HUDEP-2 (cell line): Measurements from ENCODE around the gene TWSG1.
A peak's percentile ranks its signal among the peaks of the same experiment; 100 is the strongest.

Experiments used
- DNase-seq, 76 experiments: peaks; one replicate each; lab custom pipeline; 2025; ENCODE audit not compliant: unreplicated experiment in 76 of 76; lab: John Stamatoyannopoulos, UW

Gene TWSG1

DNA sequence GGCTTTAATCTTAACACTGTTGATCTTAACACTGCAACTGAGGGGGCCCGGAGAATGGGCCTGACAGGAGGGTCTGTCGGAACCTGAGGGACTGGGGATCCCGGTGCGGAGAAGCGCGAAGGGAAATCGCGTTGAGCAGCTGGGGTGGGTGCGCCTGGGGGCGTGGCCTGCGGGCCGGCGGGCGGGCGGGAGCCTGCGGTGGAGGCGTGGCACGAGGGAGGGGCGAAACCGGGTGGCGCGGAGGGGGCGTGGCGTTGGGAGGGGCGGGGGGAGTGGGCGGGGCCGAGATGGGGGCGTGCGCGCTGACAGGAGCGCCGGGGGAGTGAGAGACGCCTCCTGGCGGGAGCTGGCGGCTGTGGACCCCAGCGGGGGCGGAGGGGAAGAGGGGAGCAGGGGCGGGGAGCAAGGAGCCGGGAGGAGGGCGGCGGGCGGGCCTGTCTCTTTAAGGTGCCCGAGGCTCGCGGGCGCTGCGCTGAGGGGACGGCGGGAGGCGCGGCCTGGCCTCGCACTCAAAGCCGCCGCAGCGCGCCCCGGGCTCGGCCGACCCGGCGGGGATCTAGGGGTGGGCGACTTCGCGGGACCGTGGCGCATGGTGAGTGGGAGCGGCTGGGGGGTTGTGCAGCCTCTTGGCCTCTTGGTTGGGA is at the start of gene TWSG1:
Gene TWSG1 (plus strand): TSS at position 445 of the 644 bp plus-strand sequence. CDS start 2,457 bp downstream, outside the sequence.
- DNase-seq: peak; percentile 10 to 98 (median 82)

DNA sequence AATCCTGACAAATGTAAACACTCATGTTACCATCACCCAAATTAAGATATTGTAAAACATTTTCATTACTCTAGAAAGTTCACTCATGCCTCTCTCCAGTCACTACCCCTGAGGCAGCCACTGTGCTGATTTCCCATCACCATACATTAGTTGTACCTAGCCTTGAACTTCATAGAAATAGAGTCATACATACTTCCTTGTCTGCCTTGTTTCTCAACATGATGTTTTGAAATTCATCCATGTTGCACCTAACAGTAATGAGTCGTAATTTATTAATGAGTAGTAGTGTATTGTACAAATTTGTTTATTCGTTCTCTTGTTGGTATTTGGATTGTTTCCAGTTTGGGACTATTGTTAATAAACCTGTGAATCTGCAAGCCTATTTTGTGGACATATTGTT is 49.0 kb upstream of the TWSG1 start:
- no peak for DNase-seq

DNA sequence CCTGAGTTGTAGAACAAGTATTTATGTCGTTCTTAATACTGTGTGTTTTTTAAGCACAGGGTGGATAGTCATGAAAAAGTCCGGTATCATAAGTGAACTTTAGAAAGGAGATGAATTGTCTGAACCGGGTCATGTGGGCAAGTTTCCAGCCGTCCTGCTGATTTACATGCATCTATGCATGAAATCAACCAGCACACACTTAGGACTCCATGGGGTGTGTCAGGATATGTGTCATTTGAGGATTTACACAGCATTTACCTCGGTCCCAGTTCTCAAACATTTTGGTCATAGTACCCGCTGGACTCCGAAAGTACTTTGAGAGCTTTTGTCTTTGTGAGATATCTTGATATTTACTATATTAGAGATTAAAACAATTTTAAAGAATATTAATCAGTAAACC is 47.5 kb upstream of the TWSG1 start:
- no peak for DNase-seq

DNA sequence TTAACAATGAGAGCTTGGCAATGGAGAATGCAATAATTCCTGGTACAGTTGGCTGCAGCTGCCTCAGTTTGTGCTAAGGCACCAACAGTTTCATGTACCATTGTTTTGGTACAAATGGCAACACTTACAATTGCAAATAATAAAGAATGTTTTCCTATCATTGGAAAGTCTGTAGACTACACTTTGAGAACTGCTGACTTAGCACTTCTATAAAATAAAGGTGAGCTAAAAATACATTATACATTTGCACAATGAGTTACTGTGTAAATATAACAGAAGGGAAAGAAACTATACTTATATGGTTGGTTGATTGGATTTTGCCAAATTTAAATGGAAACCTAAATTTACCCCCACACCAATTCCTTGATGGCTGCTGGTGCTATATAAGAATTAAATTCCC is 44.9 kb upstream of the TWSG1 start:
- DNase-seq: no peak

DNA sequence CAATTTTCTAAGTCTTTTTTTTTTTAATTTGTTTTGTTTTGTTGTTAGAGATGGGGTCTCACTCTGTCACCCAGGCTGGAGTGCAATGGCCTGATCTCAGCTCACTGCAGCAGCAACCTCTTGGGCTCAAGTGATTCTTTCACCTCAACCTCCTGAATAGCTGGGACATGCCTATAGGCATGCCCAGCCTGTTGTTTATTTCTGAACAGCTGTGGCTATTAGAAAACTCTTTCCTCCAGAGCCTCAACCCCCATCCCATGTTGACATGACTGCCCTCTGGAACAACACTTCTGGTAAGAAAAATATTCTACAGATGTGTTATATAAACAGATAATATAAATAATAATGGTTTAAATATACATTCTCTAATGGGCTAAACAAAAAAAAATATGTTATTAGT is 44.4 kb upstream of the TWSG1 start:
- DNase-seq: no peak

DNA sequence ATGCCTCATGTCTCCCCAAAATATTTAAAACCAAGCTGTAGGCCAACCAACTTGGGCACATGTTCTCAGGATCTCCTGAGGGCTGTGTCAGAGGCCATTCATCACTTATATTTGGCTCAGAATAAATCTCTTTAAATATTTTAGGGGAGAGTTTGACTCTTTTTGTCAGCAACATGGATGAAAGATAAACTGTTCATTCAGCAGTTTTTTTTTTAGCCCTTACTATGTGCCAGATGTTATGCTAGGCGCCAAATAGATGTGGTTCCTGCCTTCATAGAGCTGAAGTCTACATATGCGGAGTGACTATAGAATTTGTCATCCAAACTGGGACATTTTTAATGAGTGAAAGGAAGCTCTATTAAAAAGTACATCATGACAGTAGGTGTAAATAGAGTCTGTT is 42.5 kb upstream of the TWSG1 start:
- no peak for DNase-seq

DNA sequence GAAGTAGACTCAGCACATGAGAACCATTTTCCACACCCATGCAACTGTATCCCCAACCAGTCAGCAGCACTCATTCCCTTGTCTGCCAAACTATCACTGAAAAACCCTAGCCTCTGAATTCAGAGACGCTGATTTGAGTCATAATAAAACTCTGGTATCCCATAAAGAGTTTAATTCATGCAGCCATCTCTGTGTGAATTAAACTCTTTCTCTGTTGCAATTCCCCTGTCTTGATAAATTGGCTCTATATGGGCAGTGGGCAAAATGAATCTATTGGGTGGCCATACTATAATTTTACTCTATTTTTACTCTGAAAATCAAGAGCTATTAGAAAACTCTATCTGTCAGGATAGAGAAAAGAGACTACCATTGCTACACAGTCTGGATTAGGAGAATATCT is 40.6 kb upstream of the TWSG1 start:
- DNase-seq: no peak

DNA sequence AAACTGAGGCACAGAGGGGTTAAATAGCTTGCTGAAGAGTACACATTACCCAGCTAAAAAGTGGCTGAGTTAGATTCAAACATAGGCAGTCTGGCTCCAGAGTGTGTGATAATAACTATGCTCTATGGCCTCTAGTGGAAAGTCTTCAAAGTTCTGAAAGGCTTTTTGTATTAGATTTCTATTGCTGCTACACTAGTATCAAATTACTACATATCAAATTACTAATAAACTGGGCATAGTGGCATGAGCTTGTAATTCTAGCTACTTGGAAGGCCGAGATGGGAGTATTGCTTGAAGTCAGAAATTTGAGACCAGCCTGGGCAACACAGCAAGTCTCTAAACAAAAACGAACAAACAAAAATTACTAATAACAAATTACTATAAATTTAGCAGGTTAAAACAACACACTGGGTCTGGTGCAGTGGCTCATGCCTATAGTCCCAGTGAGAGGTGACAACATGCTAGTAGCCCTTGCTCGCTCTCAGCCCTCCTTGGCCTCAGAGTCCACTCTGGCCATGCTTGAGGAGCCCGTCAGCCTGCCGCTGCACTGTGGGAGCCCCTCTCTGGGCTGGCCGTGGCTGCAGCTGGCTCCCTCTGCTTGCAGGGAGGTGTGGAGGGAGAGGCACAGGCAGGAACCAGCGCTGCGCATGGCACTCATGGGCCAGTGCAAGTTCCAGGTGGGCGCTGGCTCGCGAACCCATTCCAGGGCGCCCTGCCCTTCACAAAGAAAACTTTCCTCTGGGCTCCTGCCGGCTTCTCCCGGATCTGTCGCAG is 38.2 kb upstream of the TWSG1 start:
- DNase-seq: no peak

DNA sequence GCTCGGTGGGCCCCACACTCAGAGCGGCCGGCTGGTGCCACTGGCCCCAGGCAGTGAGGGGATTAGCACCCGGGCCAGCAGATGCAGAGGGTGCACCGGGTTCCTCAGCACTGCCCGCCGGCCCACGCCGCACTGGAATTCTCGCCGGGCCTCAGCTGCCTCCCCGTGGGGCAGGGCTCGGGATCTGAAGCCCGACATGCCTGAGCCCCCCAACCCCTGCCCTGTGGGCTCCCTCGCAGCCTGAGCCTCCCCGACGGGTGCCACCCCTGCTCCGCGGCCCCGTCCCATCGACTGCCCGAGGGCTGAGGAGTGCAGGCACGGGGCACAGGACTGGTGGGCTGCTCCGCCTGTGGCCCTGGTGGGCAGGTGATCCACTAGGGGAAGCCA is 37.6 kb upstream of the TWSG1 start:
- DNase-seq: no peak

DNA sequence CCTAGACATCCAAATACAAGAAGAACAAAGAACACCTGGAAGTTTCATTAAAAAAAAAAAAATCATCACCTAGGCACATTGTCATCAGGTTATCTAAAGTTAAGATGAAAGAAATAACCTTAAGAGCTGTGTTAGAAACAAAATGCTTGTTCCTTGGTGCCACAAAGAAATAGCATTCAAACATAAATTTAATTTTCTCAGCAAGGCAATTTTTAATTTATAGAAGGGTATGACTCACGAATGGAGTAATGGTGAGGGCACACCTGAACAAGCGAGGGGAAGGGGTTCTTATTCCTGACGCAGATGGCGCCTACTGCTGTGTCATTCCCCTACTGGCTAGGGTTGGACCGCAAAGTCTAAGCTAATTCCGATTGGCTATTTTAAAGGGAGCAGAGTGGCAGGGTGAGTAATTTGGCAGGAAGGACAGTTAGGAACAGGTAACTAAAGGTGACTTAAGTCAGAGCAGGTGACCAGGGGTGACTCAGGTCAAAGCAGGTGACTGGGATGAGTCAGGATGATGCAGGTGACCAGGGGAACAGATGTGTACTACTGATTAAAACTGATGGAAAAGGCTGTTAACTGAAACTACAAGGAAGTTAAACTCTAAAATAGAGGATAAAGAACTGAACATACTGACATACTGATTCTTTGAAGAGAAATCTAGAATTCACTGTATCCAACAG is 30.0 kb upstream of the TWSG1 start:
- DNase-seq: no peak

DNA sequence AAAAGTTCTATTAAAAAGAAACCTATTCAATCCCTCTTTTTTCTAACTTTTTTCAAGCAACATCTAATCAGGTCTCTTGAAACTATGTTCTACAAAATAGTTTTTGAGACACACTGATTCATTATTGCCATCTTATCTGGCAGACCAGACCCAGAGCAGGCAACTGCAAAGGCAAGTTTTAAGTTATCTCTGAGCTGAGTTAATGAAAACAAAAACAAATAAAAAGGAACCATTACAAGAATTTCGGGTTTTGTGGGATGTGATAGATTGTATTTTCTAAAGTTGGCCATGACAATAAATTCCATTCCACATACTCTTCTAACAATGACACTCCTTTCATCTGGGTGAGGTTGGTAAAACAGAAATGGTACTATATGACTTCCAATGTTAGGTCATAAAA is 15.2 kb upstream of the TWSG1 start:
- no peak for DNase-seq

DNA sequence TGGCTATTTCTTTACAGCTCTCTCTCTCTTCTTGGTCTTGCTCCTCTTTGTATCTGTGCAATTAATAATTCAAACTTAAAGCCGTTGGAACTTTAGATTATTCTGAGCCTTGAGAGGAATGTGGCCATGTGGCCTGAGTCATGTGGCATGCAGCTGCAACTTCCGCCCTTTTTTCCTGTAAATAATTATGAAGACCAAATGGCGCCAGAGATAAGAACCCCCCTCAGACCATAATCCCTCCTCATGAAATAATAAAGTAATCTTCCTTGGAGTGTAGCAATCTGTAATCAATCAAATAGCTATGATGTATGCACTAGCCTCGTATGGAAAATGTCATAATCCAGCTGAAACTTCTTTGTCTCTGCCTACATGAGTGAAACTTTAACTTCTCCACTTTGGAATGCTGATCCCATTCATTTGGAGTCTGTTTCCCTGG is 13.5 kb upstream of the TWSG1 start:
- DNase-seq: peak in 12 of 76 experiments; percentile 3 to 67 (median 17)

DNA sequence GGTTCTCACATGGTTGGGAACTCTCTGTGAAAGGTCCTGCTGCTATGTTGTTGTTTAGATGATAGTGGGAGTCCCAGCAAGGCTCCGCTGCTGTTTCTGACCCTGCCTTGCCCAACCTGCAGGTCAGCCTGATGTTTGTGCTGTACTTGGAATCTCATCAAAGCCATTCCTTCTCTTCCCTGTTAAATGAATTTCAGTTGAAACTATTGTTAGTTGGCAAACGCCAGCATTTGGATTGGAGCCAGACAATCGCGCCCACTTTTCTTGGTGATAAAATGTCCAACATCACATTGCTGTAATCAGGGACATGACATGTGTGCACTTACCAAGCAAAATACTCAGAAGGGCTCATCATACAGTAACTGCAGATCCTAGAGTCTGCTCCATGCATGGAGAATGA is 12.8 kb upstream of the TWSG1 start:
- DNase-seq: peak in 56 of 76 experiments; percentile 1 to 78 (median 22)

DNA sequence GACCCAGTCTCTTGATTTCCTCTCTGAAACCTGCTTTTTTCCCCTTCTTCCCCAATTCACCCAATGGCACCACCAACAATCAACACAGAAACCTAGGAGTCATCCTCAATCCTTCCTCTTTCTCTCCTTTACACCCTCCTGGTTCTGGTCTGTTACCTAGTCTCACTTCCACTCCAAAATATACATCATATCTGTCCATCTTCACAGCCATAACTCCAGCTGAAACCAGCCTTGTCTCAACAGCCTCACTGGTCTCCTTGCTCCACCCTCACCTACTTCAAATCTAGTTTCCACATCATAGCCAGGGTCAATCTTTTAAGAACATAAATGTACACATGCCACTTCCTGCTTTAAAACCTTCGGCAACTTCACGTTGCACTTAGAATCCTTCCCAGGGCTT is 11.8 kb upstream of the TWSG1 start:
- DNase-seq: no peak

DNA sequence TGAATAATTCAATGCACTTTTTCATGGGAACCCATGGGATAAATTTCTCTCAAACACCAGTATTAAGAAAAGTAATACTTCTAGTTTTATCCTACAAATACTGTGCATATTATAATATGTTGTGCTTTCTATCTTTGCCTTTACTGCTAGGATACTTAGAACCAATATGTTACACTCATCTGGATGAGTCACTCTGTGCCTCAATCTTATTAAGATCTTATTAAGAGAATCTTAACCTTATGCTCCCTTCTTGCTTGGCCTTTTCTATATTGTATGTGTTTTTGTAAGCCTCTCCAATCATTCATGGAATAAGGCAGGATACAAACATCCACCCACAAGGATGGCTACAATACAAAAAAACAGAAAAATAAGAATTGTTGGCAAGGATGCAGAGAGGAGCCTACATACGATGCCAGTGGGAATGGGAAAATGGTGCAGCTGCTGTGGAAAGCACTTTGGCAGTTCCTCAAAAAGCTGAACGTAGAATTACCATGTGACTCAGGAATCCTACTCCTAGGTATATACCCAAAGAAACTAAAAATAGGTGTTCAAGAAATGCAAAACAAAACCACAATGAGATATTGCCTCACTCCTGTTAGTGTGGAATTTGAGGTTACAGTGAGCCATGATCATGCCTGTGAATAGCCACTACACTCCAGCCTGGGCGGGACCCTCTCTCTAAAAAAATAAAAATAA is 10.7 kb upstream of the TWSG1 start:
- DNase-seq: no peak

DNA sequence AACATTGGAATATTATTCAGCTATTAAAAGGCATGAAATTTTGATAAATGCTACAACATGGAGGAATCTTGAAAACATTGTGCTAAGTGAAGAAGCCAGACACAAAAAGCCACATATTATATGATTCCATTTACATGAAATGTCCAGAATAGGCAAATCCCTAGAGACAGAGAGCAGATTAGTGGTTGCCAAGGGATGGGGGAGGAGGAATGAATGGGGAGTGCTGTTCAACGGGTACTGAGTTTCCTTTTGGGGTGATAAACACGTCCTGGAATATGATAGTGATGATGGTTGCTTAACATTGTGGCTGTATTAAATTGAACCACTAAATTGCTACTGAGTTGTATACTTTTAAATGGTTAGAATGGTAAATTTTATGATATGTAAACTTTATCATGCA is 8.9 kb upstream of the TWSG1 start:
- no peak for DNase-seq

DNA sequence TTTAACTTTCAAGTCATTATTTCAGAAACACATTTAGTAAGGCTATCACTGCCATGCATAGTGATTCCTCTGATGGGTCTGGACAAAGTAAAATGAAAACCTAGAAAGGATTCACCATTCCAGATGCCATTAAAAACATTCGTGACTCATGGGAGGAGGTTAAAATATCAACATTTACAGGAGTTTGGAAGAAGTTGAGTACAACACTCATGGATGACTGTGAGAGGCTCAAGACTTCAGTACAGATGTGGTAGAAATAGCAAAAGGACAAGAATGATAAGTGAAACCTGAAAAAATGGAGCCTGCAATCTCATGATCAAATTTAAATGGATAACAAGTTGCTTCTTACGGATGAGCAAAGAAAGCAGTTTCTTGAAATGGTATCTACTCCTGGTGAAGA is 5.8 kb upstream of the TWSG1 start:
- DNase-seq: no peak

DNA sequence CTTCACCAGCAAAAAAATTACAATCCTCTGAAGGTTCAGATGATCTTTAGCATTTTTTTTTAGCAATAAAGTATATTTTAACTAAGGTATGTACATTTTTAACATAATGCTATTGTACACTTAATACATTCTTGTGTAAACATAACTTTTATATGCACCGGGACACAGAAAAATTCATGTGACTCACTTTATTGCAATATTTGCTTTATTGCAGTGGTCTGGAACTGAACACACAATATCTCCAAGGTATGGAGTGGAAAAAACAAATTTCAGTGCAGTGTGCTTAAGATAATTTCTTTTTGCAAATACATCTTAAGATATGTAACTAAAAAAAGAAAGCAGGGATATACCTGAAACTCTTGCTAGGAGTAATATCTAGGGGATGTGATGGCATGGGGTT is 5.1 kb upstream of the TWSG1 start:
- no peak for DNase-seq

DNA sequence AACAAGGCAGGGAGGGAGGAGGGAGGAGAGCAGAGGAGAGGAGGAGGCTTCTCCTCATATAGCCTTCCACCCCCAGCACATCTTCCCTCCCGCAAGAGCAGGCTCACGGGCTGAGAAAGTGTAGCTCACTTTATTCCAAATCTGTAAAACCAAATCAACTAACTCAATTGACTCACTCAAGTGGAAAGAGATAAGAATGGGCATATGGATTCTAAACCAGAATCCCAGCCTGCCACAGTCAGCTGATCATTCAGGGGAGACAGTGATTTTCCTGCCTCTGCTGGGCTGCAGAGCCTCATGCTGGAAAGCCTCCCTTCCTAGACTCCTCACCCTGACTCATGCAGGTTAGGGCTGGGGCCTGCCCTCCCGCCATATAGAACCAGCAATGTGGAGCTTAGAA is 4.2 kb upstream of the TWSG1 start:
- no peak for DNase-seq

DNA sequence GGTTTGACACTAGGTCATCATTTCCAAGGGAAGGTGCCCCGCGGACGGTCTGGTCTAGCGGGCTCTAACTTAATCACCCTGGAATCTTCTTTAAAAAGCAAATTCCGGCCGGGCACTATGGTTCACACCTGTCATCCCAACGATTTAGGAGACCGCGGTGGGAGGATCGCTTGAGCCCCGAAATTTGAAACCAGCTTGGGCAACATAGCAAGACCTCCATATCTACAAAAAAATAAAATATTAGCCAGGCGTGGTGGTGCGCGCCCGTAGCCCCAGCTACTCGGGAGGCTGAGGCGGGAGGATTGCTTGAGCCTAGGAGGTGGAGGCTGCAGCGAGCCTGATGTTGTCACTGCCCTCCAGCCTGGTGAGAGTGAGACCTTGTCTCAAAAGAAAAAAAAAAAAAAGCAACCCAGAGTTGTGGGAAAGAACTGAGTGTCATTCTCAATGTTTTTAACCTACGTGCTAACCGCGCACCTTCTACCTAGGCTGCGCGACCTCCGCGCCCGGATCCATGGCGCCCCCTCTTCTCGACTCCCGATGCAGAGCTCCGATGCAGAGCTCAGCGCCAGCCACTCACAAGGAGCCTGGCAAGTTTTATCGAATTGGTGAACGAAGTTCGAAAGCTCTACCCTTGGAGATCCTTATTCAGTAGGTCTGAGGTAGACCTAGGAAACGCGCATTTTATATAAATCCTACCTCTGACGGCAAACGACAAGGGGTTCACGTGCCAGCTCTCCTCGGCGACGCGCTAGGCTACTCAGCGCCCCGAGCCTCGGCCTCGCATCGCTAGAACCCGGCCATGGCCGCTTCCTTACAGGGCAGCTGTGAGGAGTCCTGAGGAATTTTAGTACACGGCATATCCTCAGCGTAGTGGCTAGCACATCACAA is 888 bp upstream of the TWSG1 start:
- peak in 2 of 76 experiments; percentile 20 to 33 for DNase-seq
